ENCODE results near the gene PDAP1. TPM values are rescaled to one million over a fixed set of nuclear protein-coding genes. Genes with fewer than 3 reads are reported as not detected.
"Not testable (repeated sequence)": the region's sequence is repeated elsewhere in the genome, so short reads cannot be mapped to it uniquely, and the experiment has no call there.

Gene PDAP1
- total RNA-seq, 1 donor from 2014 or later = 105 TPM

GRCh38 chr7:99357701-99358490 lies 50.5 kb downstream of the PDAP1 start:
- DNase-seq (ENCODE audit: extremely low read depth, low read depth, low spot score) = no peak

GRCh38 chr7:99355098-99355497 lies 53.3 kb downstream of the PDAP1 start:
- DNase-seq (ENCODE audit: extremely low read depth, low read depth, low spot score) = no peak

- no peak for DNase-seq (ENCODE audit: extremely low read depth, low read depth, low spot score)
Observed at GRCh38 chr7:99352247-99352646, 56.1 kb downstream of the PDAP1 start.

DNA sequence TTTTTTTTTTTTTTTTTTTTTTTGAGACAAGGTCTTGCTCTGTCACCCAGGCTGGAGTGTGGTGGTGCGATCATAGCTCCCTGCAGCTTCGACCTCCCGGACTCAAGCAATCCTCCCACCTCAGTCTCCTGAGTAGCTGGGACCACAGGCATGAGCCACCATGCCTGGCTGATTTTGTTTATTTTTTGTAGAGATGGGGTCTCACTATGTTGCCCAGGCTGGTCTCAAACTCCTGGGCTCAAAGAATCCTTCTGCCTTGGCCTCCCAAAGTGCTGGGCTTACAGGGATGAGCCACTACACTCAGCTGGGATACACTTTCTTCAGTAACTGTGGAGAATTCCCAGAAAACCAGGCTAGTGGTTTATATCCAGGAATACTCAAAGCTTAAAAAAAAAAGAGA lies 57.8 kb downstream of the PDAP1 start:
- not testable (repeated sequence) for DNase-seq (ENCODE audit: extremely low read depth, low read depth, low spot score)

Other genes starting within 250 kb of the PDAP1 start
- gene KPNA7, start 200.5 kb downstream of the PDAP1 start, total RNA-seq = not detected in 2 replicates
- 0.12 and 1.3 TPM in 2 replicates for gene MYH16, start 135.8 kb downstream of the PDAP1 start, total RNA-seq
- gene ARPC1A, start 82.7 kb downstream of the PDAP1 start, total RNA-seq = 160 and 225 TPM in 2 replicates
- gene ARPC1B, start 33.9 kb downstream of the PDAP1 start, total RNA-seq = 509 and 602 TPM in 2 replicates
- gene BUD31, start 372 bp upstream of the PDAP1 start, total RNA-seq = 82.7 and 94.0 TPM in 2 replicates
- 7.6 and 14.3 TPM in 2 replicates for gene PTCD1, start 30.2 kb upstream of the PDAP1 start, total RNA-seq
- gene CPSF4, start 30.3 kb upstream of the PDAP1 start, total RNA-seq = 19.0 and 28.9 TPM in 2 replicates
- 876 and 1,855 TPM in 2 replicates for gene ATP5MF, start 57.6 kb upstream of the PDAP1 start, total RNA-seq
- gene ZNF789, start 64.3 kb upstream of the PDAP1 start, total RNA-seq = 4.7 and 11.4 TPM in 2 replicates
- gene ZNF394, start 91.7 kb upstream of the PDAP1 start, total RNA-seq = 19.0 and 39.2 TPM in 2 replicates
- 8.8 and 11.7 TPM in 2 replicates for gene ZKSCAN5, start 96.1 kb upstream of the PDAP1 start, total RNA-seq
- 3.2 and 3.8 TPM in 2 replicates for gene FAM200A, start 143.5 kb upstream of the PDAP1 start, total RNA-seq
- gene ZNF655, start 150.0 kb upstream of the PDAP1 start, total RNA-seq = 11.3 and 12.7 TPM in 2 replicates
- not detected in 2 replicates for gene TMEM225B, start 189.7 kb upstream of the PDAP1 start, total RNA-seq
- gene ZSCAN25, start 208.3 kb upstream of the PDAP1 start, total RNA-seq = 7.1 and 11.3 TPM in 2 replicates